Left ventricle myocardium superior (tissue), 1 donor: ENCODE data around the gene FUT7. TPM values are rescaled to one million over a fixed set of nuclear protein-coding genes. Genes with fewer than 3 reads are reported as not detected.
A peak's percentile ranks its signal among the peaks of the same experiment; 100 is the strongest.

Experiments used
- ATAC-seq: fragments of 200-7000 bp; cut with Tn5 transposase; one replicate; pipeline ENCODE4 v1.9.1; 2020; ENCODE audit warnings: mild to moderate bottlenecking, moderate library complexity
- DNase-seq: peaks from one replicate; pipeline ENCODE4 v3.0.0-alpha.2; 2020
- intact Hi-C: fragments of 100-400 bp; cut with micrococcal nuclease; formaldehyde crosslinking; loops from one replicate; pipeline ENCODE4 v1.11.0; 2022
- total RNA-seq: library from RNA; stranded (reverse); fragmentation: NEBNext Ultra II Directional; extraction: Animal tissue kit (Norgen Biotek cat#: 25700); gene quantifications from one replicate; pipeline ENCODE4 v1.2.1, GENCODE V29; 2021
- donor health status: DM: no; HTN: yes; CAD: no; lungs with severe emphysema.

The FUT7 gene
- total RNA-seq, 1 donor from 2014 or later, result 0.17 TPM

DNA sequence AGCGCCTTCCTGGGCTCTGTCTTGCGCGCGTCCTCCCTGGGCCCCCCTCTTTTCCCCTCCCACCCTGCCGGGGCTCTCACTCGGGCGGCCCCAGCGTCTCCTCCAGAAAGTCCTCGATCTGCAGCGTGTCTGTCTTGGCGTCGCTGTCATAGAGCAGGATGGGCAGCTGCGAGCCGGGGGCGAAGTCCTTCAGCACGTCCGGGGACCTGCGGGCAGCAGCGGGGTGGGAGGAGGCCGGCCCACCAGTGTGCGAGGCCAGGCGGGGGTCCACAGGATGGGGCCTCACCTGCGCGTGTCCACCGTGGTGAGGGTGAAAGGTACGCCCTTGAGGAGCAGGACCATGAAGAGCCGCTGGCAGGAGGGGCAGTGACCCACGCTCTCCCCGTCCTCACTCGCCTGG, 36.5 kb downstream of the FUT7 start:
- DNase-seq (no peak), ATAC-seq (no peak)
- intact Hi-C loops, result no loop called here

DNA sequence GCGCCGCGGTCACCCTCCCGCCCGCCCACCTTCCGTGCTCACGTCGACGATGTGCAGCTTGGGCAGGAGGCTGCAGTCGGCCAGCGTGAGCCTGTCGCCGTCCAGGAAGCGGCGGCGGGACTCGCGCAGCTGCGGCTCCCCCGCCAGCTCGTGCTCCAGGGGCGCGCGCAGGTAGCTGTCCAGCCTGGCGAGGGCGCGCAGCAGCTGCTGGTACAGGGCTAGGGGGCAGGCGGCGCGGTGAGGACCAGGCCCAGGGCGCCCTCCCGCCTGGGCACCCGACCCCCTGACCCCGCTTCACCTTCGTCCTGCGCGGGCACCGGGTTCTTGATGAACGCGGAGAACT, 37.0 kb downstream of the FUT7 start:
- ATAC-seq (no peak), DNase-seq (no peak)
- intact Hi-C loops, result no loop called here

DNA sequence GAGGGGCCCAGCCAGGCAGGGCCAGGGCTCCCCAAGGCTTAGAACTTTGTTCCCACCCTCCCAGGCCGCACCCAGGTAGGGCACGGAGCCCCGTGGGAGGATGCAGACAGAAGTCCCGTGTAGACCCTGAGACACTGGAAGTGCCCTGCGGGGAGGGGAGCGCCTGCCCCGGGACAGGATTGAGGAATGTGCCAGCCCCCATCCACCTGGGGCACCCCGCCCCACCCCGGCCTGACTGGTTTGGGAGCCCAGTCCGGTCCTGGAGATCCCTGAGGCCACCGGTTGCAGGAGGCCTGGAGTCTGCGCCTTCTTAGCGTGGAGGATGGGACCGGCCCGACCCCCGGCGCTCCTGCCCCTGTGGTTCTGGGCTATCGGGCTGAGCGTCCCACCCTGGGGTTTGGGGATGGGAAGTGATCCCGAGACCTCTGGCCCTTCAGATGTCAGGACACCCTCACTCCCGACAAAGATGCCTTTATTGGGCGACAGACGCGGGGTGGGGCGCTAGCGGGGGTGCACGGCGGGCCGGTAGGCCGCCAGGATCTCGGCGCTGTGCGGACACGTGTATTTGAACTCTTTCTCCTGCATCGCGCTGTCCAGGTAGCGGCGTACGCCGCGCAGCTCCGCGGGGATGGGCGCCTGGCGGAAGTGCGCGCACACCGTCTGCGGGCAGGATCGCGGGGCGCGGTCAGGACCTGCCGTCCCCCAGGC, 37.6 kb downstream of the FUT7 start:
- intact Hi-C loops, result no loop called here
- ATAC-seq (no peak), DNase-seq (no peak)

DNA sequence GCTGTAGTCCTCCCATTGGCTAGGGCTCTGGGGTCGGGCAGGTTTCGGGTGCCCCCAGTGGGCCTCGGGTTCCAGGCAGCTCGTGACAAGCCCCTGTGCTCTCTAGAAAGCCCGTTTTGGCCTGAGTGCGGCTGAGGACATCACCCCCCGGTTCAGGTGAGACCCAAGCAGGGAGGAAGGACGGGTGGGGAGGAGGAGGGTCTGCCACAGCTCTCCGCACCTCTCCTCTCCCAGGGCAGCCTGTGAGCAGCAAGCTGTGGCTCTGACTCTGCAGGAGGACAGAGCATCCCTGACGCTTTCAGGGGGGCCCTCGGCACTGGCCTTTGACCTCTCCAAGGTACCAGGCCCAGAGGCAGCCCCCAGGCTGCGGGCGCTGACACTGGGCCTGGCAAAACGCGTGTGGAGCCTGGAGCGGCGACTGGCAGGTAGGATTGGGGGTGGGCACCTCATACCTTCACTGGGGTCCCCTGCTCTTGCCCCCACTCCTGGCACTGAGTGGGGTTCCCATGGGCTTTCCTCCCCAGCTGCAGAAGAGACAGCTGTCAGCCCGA, 39.0 kb downstream of the FUT7 start:
- DNase-seq (no peak), ATAC-seq (no peak)
- intact Hi-C loops, result no loop called here

DNA sequence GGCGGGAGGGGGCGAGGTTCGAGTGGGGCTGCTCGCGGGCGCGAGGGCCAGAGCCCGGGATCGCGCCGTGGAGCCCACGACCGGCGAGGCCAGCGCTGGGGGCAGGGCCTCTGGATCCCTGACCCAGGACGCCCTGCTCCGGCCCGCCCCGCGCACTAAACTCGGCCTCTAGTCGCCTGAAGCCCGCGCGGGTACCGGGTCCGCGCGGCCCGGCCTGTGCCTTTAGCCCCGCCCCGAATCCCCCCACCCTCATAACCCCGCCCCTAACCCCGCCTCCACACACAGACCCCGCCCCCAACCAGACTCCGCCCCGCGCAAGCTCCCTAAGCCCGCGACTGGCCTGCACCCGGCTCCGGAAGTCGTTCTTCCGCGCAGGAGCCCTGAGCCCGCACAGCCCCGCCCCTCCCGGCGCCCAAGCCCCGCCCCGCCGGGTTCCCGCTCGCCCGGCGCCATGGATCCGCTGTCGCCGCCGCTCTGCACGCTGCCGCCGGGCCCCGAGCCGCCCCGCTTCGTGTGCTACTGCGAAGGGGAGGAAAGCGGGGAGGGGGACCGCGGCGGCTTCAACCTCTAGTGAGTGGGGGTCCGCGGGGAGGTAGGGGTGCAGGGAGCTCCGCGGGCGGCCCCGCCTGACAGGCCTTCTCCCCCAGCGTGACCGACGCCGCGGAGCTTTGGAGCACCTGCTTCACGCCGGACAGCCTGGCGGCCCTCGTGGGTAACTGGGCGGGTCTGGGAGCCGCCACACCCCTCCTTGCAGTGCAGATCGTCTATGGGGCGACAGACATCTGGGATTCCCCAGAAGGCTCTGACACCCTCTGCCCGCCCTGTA, 39.7 kb downstream of the FUT7 start, which contains the start of gene PAXX:
PAXX (plus strand) TSS at position 430 of the 826 bp plus-strand sequence; CDS start at position 452, 22 bp downstream.
- DNase-seq (peak; percentile 96), ATAC-seq (peak; percentile 94)
- intact Hi-C loops, result no loop called here

DNA sequence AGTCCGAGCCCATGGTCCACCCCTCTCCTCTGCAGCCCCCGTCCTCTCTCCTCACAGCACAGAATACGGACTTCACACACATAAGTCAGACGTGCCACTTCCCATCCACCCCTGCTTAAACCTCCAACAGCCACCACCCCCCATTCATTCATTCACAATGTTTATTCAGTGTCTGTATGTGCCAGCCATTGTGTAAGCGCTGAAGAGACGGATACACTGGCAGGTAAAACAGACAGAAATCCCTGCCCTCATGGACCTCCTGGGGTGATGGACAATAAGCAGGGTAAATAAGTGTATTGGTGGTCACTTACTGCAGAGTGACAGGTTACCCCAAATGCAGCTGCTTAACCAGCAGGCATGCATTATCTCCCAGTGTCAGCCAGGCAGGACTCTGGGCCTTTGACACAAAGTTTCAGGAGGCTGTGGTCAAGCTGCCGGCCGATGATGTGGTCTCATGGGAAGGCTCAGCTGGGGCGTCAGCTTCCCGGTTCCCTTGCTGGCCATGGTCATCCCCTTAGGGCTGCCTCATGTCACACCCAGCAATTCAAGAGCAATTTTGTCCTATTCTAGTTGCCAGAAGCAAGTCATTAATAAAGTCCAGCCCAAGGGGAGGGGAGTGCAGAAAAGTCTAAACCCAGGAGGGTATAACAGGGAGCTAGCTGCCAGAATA, 41.5 kb downstream of the FUT7 start:
- intact Hi-C loops, result no loop called here
- no peak for ATAC-seq

DNA sequence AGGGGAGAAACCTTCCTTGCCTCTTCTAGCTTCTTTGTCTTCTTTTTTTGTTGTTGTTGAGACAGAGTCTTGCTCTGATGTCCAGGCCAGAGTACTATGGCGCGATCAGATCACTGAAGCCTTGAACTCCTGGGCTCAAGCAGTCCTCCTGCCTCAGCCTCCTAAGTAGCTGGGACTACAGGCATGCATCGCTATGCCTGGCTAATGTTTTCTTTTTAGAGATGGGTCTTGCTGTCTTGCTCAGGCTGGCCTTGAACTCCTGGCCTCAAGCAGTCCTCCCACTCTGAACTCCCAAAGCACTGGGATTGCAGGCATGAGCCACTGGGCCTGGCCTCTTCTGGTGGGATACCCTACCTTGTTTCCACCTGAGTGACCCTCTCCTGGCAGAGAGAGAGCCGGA, 43.0 kb downstream of the FUT7 start:
- DNase-seq (no peak), ATAC-seq (no peak)
- intact Hi-C loops, result no loop called here

More for the DNA sequence above, 41.5 kb downstream of the FUT7 start:
- DNase-seq, result no peak

DNA sequence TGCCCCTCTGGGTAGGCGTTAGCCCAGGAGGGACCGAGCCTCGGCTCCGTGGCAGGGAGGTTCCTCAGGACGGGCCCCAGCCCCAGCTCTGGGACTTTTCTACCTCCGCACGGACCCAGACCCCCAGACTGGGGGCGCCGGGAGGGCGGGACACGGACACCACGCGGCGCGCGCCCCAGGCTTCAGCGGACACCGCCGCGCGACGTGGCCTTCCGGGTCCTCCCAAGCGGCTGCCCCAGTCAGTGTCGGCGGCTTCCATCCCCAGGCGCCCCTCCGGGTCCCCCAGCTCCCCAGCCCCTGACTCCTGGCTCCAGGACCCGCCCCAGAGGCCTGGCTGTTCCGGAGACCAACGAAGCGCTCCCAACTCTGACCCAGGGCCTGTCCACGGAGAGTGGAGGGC, 46.0 kb downstream of the FUT7 start:
- peak; percentile 37 for DNase-seq
- intact Hi-C loops, result no loop called here
- no peak for ATAC-seq

DNA sequence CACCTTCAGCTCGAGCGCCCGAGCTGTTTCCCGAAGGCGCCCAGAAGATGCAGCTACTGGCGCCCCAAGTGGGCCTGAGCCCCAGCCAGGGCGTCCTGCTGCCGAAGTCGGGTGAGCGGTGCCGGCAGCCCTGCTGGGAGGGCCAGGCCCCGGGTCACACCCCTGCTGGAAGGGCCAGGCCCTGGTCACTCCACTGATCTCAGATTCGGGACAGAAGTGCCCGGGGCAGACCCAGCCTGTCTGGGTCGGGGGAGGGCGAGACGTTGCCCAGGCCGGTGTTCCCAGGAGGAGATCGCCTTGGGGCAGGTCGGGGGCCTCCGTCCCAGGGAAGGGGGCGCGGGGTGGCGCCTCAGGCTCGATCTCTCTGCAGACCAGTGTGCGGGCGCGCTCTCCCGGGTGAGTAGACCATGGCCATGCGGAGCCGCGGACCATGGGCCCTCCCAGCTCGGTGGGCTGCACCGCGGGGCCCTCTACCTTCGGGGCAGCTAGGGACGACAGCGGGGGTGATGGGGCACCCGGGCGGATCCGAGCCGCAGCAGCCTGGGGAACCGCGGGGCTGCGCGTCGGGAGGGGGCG, 46.8 kb downstream of the FUT7 start:
- intact Hi-C loops, result no loop called here
- ATAC-seq (no peak), DNase-seq (peak; percentile 39)

DNA sequence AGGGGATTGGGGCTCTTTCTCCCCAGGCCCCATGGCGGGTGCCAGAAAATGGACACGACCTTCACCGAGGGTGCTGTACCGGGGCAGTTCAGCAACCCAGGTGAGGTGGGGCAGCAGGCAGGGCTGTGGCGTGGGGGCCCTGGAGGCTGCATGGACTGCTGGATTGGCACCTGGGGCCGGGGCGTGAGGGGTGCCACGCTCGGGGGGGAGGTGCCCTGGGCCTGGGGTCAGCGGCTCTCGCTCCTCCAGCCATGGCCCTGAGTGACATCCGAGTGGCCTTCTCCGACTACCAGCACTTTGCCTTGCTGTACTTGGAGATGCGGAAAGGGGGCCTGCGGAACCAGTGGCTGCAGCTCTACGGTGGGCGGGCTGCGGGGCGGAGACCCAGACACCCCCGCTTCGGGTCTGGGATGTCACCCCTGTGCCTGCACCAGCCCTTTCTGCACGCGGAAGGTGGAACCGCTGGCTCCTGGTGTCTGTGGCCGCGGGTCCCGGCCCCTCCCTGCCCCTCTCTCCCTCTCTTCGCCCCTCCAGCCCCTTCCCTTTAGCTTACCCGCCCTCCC, 47.3 kb downstream of the FUT7 start:
- no peak for ATAC-seq
- peak; percentile 33 for DNase-seq
- intact Hi-C loops, result no loop called here

DNA sequence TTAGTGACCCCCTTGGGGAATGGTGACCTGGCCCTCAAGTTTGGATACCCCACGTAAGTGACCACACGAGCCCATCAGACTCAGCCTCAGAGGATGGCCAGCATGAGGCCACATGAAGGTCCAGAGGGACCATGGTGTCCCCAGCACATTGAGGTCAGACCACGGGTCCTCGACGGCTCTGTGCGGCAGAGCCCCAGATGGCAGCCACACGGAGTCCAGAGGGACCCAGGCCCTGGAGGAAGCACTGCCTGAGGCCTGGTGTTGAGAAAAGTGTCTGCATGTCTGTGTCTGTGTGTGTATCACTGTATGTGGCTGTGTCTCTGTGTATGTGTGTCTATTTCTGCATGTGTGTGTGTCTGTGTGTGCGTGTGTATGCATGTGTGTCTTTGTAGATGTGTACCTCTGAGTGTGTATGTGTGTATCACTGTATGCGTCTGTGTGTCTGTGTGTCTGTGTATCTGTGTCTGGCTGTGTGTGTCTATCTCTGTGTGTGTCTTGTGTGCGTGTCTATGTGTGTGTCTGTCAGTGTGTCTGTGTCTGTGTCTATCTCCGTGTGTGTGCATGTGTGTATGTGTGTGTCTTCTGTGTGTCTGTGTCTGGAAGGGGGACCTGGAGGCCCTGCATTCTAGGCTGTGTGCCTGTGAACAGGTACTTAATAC, 48.1 kb downstream of the FUT7 start:
- intact Hi-C loops, result no loop called here
- DNase-seq (peak; percentile 27), ATAC-seq (no peak)

DNA sequence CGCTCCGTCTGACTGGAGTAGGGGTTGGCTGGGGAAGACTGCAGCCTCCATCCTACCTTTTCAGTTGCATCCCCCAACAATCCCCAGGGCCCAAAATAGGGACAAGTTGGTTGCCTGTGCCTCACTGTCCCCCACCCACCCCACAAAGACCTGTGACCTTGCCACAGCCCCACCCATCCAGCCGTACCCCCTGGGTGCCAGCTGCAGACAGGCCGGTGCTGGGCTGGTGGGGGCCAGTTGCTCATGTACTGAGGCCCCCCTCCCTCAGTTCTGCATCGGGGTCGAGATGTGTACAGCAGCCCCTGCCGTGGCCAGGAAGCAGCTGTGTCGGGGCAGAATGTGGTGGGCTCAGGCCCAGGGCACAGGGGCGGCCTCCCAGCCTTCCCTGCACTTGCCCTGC, 48.7 kb downstream of the FUT7 start:
- DNase-seq (peak; percentile 42), ATAC-seq (no peak)

DNA sequence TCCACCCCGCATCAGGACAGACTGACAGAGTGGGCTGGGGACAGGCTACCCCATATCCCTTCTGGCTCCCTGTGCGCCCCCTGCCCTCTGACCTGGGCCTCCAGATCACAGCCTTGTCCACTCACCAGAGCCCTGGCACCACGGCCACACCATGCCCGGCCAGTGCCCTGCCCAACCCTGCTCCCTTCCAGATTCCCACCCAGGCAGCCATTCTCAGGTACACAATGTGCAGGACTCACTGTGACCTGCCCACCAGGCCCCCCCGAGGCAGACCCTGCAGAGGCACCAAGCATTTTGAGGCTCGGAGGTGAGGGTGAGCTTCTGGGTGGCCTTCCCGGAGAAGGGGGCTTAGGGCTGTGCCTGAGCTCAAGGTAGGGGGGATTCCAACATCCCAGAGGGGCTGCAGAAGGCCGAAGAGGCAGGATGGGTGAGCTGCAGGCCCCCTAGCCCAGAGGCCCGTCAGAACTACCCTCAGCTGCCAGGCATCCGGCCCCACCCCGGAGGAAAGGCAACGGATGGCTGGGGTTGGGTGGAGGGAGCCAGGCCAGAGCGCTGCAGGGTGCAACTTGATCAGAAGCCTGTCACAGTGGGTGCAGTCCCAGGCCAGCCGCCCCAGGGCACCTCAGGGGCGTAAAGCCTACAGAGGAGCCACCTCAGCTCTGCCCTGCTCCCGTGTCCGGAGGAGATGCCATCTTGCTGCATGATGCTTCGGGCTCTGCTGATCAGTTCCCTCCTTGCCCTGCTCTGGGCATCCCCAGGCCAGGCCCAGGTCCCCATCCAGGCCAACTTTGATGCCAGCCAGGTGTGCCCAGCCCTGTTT, 49.4 kb downstream of the FUT7 start, which contains the start of gene LCNL1:
LCNL1 (plus strand) TSS at position 762 of the 820 bp plus-strand sequence. CDS start 594 bp downstream, outside the sequence.
- peak; percentile 1 for ATAC-seq
- DNase-seq, result peak; percentile 60
- intact Hi-C loops, result no loop called here

More for the DNA sequence above, 48.7 kb downstream of the FUT7 start:
- intact Hi-C loops, result no loop called here

DNA sequence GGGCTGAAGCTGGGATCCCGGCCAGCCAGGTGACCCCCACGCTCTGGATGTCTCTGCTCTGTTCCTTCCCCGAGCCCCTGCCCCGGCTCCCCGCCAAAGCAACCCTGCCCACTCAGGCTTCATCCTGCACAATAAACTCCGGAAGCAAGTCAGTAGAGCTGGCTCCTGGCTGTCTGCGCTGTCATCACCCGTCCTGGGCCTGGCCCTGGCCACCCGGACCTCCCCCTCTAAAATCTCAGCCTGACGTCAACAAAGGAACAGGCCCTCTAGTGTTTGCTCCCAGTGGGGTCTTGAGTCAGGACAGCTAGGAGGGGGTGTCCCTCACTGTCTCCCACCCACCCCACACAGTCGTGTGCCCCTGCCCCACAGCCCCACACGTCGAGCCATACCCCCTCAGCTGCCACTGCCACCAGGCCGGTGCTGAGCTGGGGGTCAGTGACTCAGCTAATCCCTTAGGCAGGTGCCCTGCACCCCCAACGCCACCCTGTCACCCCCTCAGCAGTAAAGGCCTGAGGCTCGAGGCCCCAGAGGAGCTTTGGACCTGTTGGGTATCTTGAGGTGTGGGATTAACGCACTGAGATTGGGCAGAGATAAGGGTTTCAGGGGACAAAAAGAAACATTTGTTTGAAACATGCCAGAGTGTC, 50.2 kb downstream of the FUT7 start:
- intact Hi-C loops, result no loop called here
- peak; percentile 77 for DNase-seq
- ATAC-seq, result peak; percentile 13

DNA sequence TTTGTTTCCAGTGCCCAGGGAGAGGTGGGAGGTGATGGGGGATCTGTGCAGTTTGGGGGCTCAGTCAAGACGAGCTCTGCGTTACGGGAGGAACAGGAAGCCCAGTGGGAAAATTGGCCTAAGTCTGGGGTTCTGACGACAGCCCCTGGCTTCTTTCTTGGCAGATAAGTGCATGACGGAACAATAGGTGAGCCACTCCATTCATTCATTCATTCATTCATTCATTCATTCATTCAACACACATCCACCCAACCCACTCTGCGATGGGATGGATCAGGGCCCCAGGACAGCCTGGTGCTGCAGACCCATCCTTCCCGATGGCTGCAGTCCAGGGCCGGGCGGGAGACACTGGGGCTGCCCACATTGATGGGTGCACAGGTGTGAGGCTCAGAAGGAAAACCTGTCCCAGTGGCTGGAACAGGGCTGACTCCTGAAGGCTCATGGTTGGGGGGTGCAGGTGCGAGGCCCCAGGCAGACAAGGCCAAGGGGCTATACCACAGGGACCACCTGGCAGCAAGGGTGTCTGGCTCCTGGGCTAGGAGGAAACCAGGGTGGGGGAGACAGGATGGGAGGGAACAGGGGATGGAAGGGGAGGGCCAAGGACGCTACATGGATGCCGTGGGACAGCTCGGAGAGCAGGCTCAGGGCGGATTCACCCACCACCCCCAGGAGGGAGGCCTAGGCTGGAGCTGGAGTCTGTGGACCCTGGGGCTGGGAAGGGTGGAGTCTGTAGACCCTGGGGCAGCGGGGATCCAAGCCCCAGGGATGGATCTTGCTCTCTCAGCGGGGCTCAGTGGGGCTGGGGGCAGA, 51.0 kb downstream of the FUT7 start:
- ATAC-seq (no peak), DNase-seq (peak; percentile 40)
- intact Hi-C loops, result no loop called here
